Prostate gland (tissue), 2 donors: ENCODE data around the gene LRIT1.

Experiments used
- CTCF ChIP-seq, 4 experiments: fragments of 200-600 bp in 2 of 4; fragments of 450-650 bp in 2 of 4; sonication (generic) in 2 of 4; IDR thresholded peaks; 1 replicate in 3 of 4; 2 replicates in 1 of 4; pipeline ENCODE4 v1.5.1; 2016 to 2019; ENCODE audit warnings: antibody characterized with exemption in 4 of 4, mild to moderate bottlenecking in 2 of 4, moderate library complexity in 2 of 4
- POLR2A ChIP-seq: fragments of 450-650 bp; IDR thresholded peaks from one replicate; pipeline ENCODE4 v1.6.1; 2016; ENCODE audit warnings: antibody characterized with exemption, mild to moderate bottlenecking
- POLR2AphosphoS5 ChIP-seq: sonication (generic); formaldehyde crosslinking; IDR thresholded peaks from one replicate; pipeline ENCODE4 v1.6.1; 2017; ENCODE audit warnings: antibody characterized with exemption

GRCh38 chr10:84208023-84208422 is 33.3 kb downstream of the LRIT1 start:
- TF ChIP-seq CTCF (IDR thresholded peaks at IDR 0.05) (no peak), POLR2A (no peak), POLR2AphosphoS5 (no peak)
